Measurements from ENCODE around the gene BTBD9.

Gene BTBD9

GRCh38 chr6:38220069-38220723, 419.5 kb downstream of the BTBD9 start:
- no peak overlapping the region for H3K4me3 ChIP-seq (ENCODE audit: low read depth, low read length)
- CTCF ChIA-PET: no interaction called here
- POLR2A ChIA-PET: no interaction called here
- TF ChIP-seq CTCF (IDR thresholded peaks at IDR 0.05; ENCODE audit: insufficient read depth, low read length, missing control alignments): no peak
- DNase-seq (ENCODE audit: low read depth, low spot score): no peak

- ChIA-PET POLR2A (no interaction called here), CTCF (interaction anchor here (1.0 kb wide), 1 partner anchor 276 kb away, joined by 3 read pairs; no protein-coding TSS in a partner anchor)
- TF ChIP-seq CTCF (IDR thresholded peaks at IDR 0.05; ENCODE audit: insufficient read depth, low read length, missing control alignments): no peak
Observed at GRCh38 chr6:38218235-38218634, 421.5 kb downstream of the BTBD9 start.

GRCh38 chr6:38216451-38216850, 423.3 kb downstream of the BTBD9 start:
- DNase-seq (ENCODE audit: low read depth, low spot score): no peak
- ChIA-PET CTCF (no interaction called here), POLR2A (no interaction called here)
- TF ChIP-seq CTCF (IDR thresholded peaks at IDR 0.05; ENCODE audit: insufficient read depth, low read length, missing control alignments): no peak
- H3K4me3 ChIP-seq (ENCODE audit: low read depth, low read length): no peak overlapping the region

More at GRCh38 chr6:38218235-38218634, 421.5 kb downstream of the BTBD9 start:
- DNase-seq (ENCODE audit: low read depth, low spot score): no peak
- no peak overlapping the region for H3K4me3 ChIP-seq (ENCODE audit: low read depth, low read length)

GRCh38 chr6:38215651-38216311, 423.9 kb downstream of the BTBD9 start:
- POLR2A ChIA-PET: no interaction called here
- H3K4me3 ChIP-seq (ENCODE audit: low read depth, low read length): no peak overlapping the region
- CTCF ChIA-PET: interaction anchor here (1.0 kb wide), 1 partner anchor 20 kb away, joined by 3 read pairs; no protein-coding TSS in a partner anchor
- no peak for TF ChIP-seq CTCF (IDR thresholded peaks at IDR 0.05; ENCODE audit: insufficient read depth, low read length, missing control alignments)
- DNase-seq (ENCODE audit: low read depth, low spot score): no peak

GRCh38 chr6:38215225-38215624, 424.5 kb downstream of the BTBD9 start:
- DNase-seq (ENCODE audit: low read depth, low spot score): no peak
- H3K4me3 ChIP-seq (ENCODE audit: low read depth, low read length): no peak overlapping the region
- POLR2A ChIA-PET: no interaction called here
- no peak for TF ChIP-seq CTCF (IDR thresholded peaks at IDR 0.05; ENCODE audit: insufficient read depth, low read length, missing control alignments)
- CTCF ChIA-PET: interaction anchor here (1.0 kb wide), 1 partner anchor 21 kb away, joined by 3 read pairs; no protein-coding TSS in a partner anchor

- DNase-seq (ENCODE audit: low read depth, low spot score): no peak
- no peak for TF ChIP-seq CTCF (IDR thresholded peaks at IDR 0.05; ENCODE audit: insufficient read depth, low read length, missing control alignments)
Observed at GRCh38 chr6:38214159-38214558, 425.6 kb downstream of the BTBD9 start.

More at GRCh38 chr6:38214159-38214558, 425.6 kb downstream of the BTBD9 start:
- POLR2A ChIA-PET: no interaction called here
- CTCF ChIA-PET: no interaction called here
- H3K4me3 ChIP-seq (ENCODE audit: low read depth, low read length): no peak overlapping the region

Data from AG04449 (cell line).